Ishikawa (cell line): Measurements from ENCODE around the gene IL13RA2.

ENCODE experiments used
- CEBPB ChIP-seq: IDR thresholded peaks from 2 replicates; pipeline ENCODE4 v1.6.1; 2012
- CREB1 ChIP-seq: IDR thresholded peaks from 2 replicates; pipeline ENCODE4 v1.6.1; 2012; ENCODE audit warnings: low read depth
- EGR1 ChIP-seq: IDR thresholded peaks from 2 replicates; pipeline ENCODE4 v1.6.1; 2012
- EP300 ChIP-seq: IDR thresholded peaks from 2 replicates; pipeline ENCODE4 v1.6.1; 2012; ENCODE audit warnings: borderline replicate concordance
- FOXM1 ChIP-seq: IDR thresholded peaks from 2 replicates; pipeline ENCODE4 v1.6.1; 2012; ENCODE audit warnings: low read depth, borderline replicate concordance
- MAX ChIP-seq: IDR thresholded peaks from 2 replicates; pipeline ENCODE4 v1.6.1; 2012
- NFIC ChIP-seq: IDR thresholded peaks from 2 replicates; pipeline ENCODE4 v1.6.1; 2012
- RAD21 ChIP-seq: IDR thresholded peaks from 2 replicates; pipeline ENCODE4 v1.6.1; 2012; ENCODE audit warnings: low read depth
- REST ChIP-seq: IDR thresholded peaks from 2 replicates; pipeline ENCODE4 v1.6.1; 2012; ENCODE audit warnings: low read depth, mild to moderate bottlenecking
- TAF1 ChIP-seq: IDR thresholded peaks from 2 replicates; pipeline ENCODE4 v1.6.1; 2012; ENCODE audit warnings: low read depth, mild to moderate bottlenecking
- TCF12 ChIP-seq: IDR thresholded peaks from 2 replicates; pipeline ENCODE4 v1.6.1; 2012; ENCODE audit warnings: low read depth
- TEAD4 ChIP-seq: IDR thresholded peaks from 2 replicates; pipeline ENCODE4 v1.6.1; 2012
- USF1 ChIP-seq: IDR thresholded peaks from 2 replicates; pipeline ENCODE4 v1.6.1; 2012
- YY1 ChIP-seq: IDR thresholded peaks from 2 replicates; pipeline ENCODE4 v1.6.1; 2012; ENCODE audit warnings: low read depth
- ZBTB7A ChIP-seq: IDR thresholded peaks from 2 replicates; pipeline ENCODE4 v1.6.1; 2012; ENCODE audit warnings: low read depth

The IL13RA2 gene

GRCh38 chrX:115029440-115029839 is 12.0 kb upstream of the IL13RA2 start:
- no peak for TF ChIP-seq YY1
- TF ChIP-seq CEBPB: no peak
- no peak for TF ChIP-seq EP300
- TF ChIP-seq MAX: no peak
- TF ChIP-seq TEAD4: no peak
- TF ChIP-seq TCF12: no peak
- no peak for TF ChIP-seq NFIC
- TF ChIP-seq REST: no peak
- TF ChIP-seq ZBTB7A: no peak
- no peak for TF ChIP-seq RAD21
- TF ChIP-seq USF1: no peak
- TF ChIP-seq FOXM1: no peak
- no peak for TF ChIP-seq EGR1
- TF ChIP-seq CREB1: no peak
- no peak for TF ChIP-seq TAF1

GRCh38 chrX:115023811-115024210 is 6.4 kb upstream of the IL13RA2 start:
- TF ChIP-seq USF1 (no peak), NFIC (no peak), EGR1 (no peak), ZBTB7A (no peak), RAD21 (no peak), TAF1 (no peak), TCF12 (no peak), YY1 (no peak), EP300 (no peak), TEAD4 (no peak), FOXM1 (no peak), CEBPB (no peak), MAX (no peak), REST (no peak)

- no peak for TF ChIP-seq CEBPB
- TF ChIP-seq TEAD4: no peak
- no peak for TF ChIP-seq EGR1
- TF ChIP-seq TAF1: no peak
- no peak for TF ChIP-seq EP300
- no peak for TF ChIP-seq USF1
- no peak for TF ChIP-seq NFIC
- no peak for TF ChIP-seq FOXM1
- TF ChIP-seq TCF12: no peak
- no peak for TF ChIP-seq REST
- no peak for TF ChIP-seq YY1
- TF ChIP-seq MAX: no peak
- TF ChIP-seq ZBTB7A: no peak
- TF ChIP-seq CREB1: no peak
- no peak for TF ChIP-seq RAD21
Measured at GRCh38 chrX:115023139-115023538, 5.7 kb upstream of the IL13RA2 start.

- no peak for TF ChIP-seq YY1
- TF ChIP-seq CREB1: no peak
- TF ChIP-seq EP300: no peak
- no peak for TF ChIP-seq TEAD4
- TF ChIP-seq USF1: no peak
- TF ChIP-seq TCF12: no peak
- TF ChIP-seq TAF1: no peak
- TF ChIP-seq ZBTB7A: no peak
- TF ChIP-seq REST: no peak
- TF ChIP-seq MAX: no peak
Measured at GRCh38 chrX:115021121-115021520, 3.7 kb upstream of the IL13RA2 start.
